Neuronal stem cell (in vitro differentiated cells): ENCODE data around the gene HDC. TPM values are rescaled to one million over a fixed set of nuclear protein-coding genes. Genes with fewer than 3 reads are reported as not detected.

Source experiments
- small RNA-seq: library from polyadenylated mRNA; stranded (forward); fragments of <200 nt; extraction: miRNeasy Mini kit (QIAGEN cat#:217004); gene quantifications from one replicate; pipeline ENCODE3, GENCODE V24; 2013; ENCODE audit not compliant: insufficient read depth

HDC gene

Small RNA genes lying within 50 kb of the gene (small RNA-seq; reads per million reads assigned to genes)
- not detected for gene RF00019
